ENCODE measurements around the gene BLNK.

- TF ChIP-seq ILK (tag; IDR thresholded peaks at IDR 0.05; ENCODE audit: borderline replicate concordance, low read depth) (no peak), ETV5 (CRISPR knock-in tag; IDR thresholded peaks at IDR 0.05; ENCODE audit: low read depth) (no peak), CTCF (IDR thresholded peaks at IDR 0.05 in 2 of 3, conservative IDR thresholded peaks at IDR 0.05 in 1 of 3; ENCODE audit: insufficient read depth in 2 of 3, low read depth in 1 of 3, low read length in 3 of 3) (no peak), TARDBP (IDR thresholded peaks at IDR 0.05) (no peak), ZNF445 (CRISPR knock-in tag; IDR thresholded peaks at IDR 0.05; ENCODE audit: low read depth) (no peak), NR3C1 (CRISPR knock-in tag; IDR thresholded peaks at IDR 0.05) (no peak), ZNF316 (IDR thresholded peaks at IDR 0.05) (no peak), ZNF644 (tag; IDR thresholded peaks at IDR 0.05; ENCODE audit: low read depth) (no peak)
Measured at GRCh38 chr10:96260014-96260413, 11.4 kb downstream of the BLNK start.

All from K562 (cell line).